Thoracic aorta endothelial cell (primary cell): Measurements from ENCODE around the gene PDE4A. TPM values are rescaled to one million over a fixed set of nuclear protein-coding genes. Genes with fewer than 3 reads are reported as not detected.

Experiments used
- total RNA-seq: library from RNA; depleted of rRNA; stranded (reverse); fragments of >200 nt; gene quantifications from 2 replicates; pipeline ENCODE4 v1.2.3, GENCODE V29; 2012

PDE4A gene
- total RNA-seq = 3.9 and 5.7 TPM in 2 replicates

GRCh38 chr19:10420444-10421239 lies at the start of gene PDE4A:
PDE4A (plus strand) TSS chr19:10420538; CDS start chr19:10420765, 227 bp downstream.

GRCh38 chr19:10380313-10381102 lies 39.8 kb upstream of the PDE4A start, which contains the start of gene TYK2:
TYK2 (minus strand) TSS chr19:10380572; CDS start chr19:10378406, 2,166 bp downstream.

DNA sequence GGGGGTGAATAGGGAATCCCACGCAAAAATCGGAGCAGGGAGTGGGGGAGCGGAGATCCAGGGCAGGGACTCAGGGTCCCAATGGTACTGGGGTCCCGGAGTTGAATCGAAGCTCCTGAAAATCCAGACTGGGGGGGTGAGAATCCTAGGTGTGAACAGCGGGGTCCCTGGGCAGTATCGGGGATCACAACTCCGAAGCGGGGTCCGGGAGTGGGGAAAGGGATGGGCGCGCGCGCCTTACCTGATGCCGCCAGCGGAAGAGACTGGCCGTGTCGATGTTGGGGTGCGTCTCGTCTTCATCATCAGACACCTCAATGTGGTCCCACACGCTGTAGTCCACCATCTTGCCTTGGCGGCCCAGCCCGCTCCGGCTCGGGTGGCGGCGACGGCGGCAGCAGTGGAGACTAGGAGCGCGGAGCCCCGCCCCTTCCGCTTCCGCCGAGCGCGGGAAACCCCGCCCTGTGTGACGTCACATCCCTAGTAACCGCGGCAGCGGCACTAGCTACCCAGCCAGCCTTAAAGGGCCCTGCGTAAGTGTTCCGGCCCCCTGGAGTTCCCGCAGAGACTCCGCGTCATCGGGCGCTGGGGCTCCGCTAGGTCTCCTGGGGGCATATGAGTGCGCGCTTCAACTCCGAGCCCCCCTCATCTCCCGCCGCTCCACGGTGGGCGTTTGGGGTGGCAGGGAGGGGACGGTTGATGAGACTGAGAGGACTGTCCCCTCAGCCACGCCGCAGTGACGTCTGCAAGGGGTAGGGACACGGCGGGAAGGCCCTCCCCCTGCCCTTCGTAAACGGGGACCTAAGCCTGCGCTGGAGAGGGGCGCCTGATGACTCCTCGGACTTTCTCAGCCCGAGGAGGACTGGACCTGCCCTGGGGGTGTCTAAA lies 17.0 kb upstream of the PDE4A start, which contains the start of gene CDC37:
TSS of gene CDC37 (minus strand) at position 406 of the 885 bp plus-strand sequence. CDS start at position 343, 63 bp downstream.

DNA sequence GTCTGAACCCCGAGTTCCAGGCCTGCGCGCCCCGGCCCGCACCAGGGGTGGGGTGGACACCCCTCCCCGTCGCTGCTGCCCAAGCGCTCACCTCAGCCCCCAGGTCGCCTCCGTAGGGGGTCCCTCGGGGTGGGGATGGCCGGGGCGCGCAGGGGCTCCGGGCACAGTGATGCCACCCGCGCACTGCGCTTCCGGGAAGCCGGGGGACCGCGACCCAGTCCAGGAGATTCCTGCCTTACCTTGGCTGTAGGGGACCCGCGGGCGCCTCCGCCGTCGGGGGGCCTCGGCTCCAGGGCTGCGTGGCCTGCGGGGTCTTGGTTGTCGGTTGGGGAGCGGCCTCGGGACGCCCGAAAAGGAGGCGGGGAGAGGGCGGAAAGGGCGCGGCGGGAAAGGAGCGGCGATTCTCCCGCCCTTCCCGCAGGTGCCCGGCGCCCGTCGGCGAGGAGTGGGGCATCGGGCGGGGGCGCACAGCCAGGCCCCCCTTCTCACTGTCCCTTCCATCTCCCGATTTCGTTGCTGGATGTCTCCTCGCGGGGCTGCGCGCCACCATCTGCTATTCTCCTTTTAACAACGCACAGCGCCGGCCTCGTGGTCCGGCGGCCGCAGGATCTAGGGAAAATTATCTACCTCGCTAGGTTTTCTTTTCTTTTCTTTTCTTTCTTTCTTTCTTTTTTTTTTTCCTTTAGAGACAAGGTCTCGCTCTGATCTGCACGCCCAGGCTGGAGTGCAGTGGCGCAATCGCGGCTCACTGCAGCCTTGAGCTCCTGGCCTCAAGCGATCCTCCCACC lies 82.9 kb downstream of the PDE4A start, which contains the start of gene KEAP1:
TSS of gene KEAP1 (minus strand) at position 355 of the 788 bp plus-strand sequence. CDS start 3,323 bp downstream, outside the sequence.

GRCh38 chr19:10517361-10517759 lies 97.0 kb downstream of the PDE4A start, which contains the start of gene S1PR5:
S1PR5 (minus strand) TSS chr19:10517447; CDS start chr19:10515011, 2,436 bp downstream.

Other genes starting within 250 kb of the PDE4A start
- gene DNMT1, start 225.6 kb upstream of the PDE4A start, total RNA-seq = 107 and 119 TPM in 2 replicates
- gene S1PR2, start 189.2 kb upstream of the PDE4A start, total RNA-seq = 0.53 and 0.65 TPM in 2 replicates
- gene MRPL4, start 168.3 kb upstream of the PDE4A start, total RNA-seq = 48.1 and 61.8 TPM in 2 replicates
- 8.5 and 16.2 TPM in 2 replicates for gene ICAM1, start 149.4 kb upstream of the PDE4A start, total RNA-seq
- gene ICAM4, start 133.6 kb upstream of the PDE4A start, total RNA-seq = 0.29 and 0.40 TPM in 2 replicates
- gene ICAM5, start 130.6 kb upstream of the PDE4A start, total RNA-seq = 0.29 TPM in 1 of 2 replicates, not detected in the other
- gene ZGLP1, start 110.7 kb upstream of the PDE4A start, total RNA-seq = 0.27 and 0.79 TPM in 2 replicates
- gene FDX2, start 104.5 kb upstream of the PDE4A start, total RNA-seq = 14.3 and 18.0 TPM in 2 replicates
- 13.8 and 21.3 TPM in 2 replicates for gene RAVER1, start 87.0 kb upstream of the PDE4A start, total RNA-seq
- gene ICAM3, start 80.9 kb upstream of the PDE4A start, total RNA-seq = 5.1 and 7.8 TPM in 2 replicates
- 76.1 and 76.9 TPM in 2 replicates for gene TYK2, start 40.0 kb upstream of the PDE4A start, total RNA-seq
- 237 and 265 TPM in 2 replicates for gene CDC37, start 17.0 kb upstream of the PDE4A start, total RNA-seq
- 59.3 and 65.0 TPM in 2 replicates for gene KEAP1, start 82.8 kb downstream of the PDE4A start, total RNA-seq
- gene S1PR5, start 96.9 kb downstream of the PDE4A start, total RNA-seq = not detected in 2 replicates
- gene ATG4D, start 123.4 kb downstream of the PDE4A start, total RNA-seq = 10.3 and 10.8 TPM in 2 replicates
- 9.2 and 9.3 TPM in 2 replicates for gene KRI1, start 145.5 kb downstream of the PDE4A start, total RNA-seq
- gene CDKN2D, start 148.4 kb downstream of the PDE4A start, total RNA-seq = 1.6 and 2.4 TPM in 2 replicates
- not detected in 2 replicates for gene AP1M2, start 166.8 kb downstream of the PDE4A start, total RNA-seq
- gene SLC44A2, start 205.0 kb downstream of the PDE4A start, total RNA-seq = 44.8 and 78.0 TPM in 2 replicates
- 194 and 256 TPM in 2 replicates for gene ILF3, start 233.8 kb downstream of the PDE4A start, total RNA-seq